Panc1 (cell line): Measurements from ENCODE around the gene ZNF644. TPM values are rescaled to one million over a fixed set of nuclear protein-coding genes. Genes with fewer than 3 reads are reported as not detected.

Source experiments
- ATAC-seq: fragments of 200-7000 bp; cut with Tn5 transposase; 2 replicates; pipeline ENCODE4 v1.9.1; 2020; ENCODE audit warnings: mild to moderate bottlenecking, moderate library complexity
- BruUV-seq: library from RNA; stranded (reverse); fragments of 400-500 nt; replicated peaks from 2 replicates; lab custom pipeline; 2021; lab: Mats Ljungman, UMichigan
- CTCF ChIA-PET: fragments of 300-600 bp; sonication (Branson Sonifier 250); formaldehyde crosslinking; loops from one replicate; lab custom pipeline; 2022; ENCODE audit warnings: antibody characterized with exemption; lab: Charles Lee
- POLR2A ChIA-PET: fragments of 300-600 bp; sonication (Branson Sonifier 250); formaldehyde crosslinking; loops from one replicate; lab custom pipeline; 2022; ENCODE audit warnings: antibody characterized with exemption; lab: Charles Lee
- DNase-seq: peaks from one replicate; pipeline ENCODE4 v3.0.0-alpha.2; 2010; ENCODE audit warnings: low read depth, low spot score
- H3K27ac ChIP-seq: 2 replicates; pipeline ENCODE4 v1.5.1; 2011; ENCODE audit warnings: mild to moderate bottlenecking, low read length, inconsistent platforms
- H3K27me3 ChIP-seq: fragments of 200-500 bp; sonication (Bioruptor generic); 2 replicates; pipeline ENCODE4 v1.6.0; 2014; ENCODE audit warnings: low read length, inconsistent platforms; ENCODE audit not compliant: control insufficient read depth, insufficient read depth
- H3K36me3 ChIP-seq: fragments of 200-500 bp; sonication (Bioruptor generic); 2 replicates; pipeline ENCODE4 v1.5.1; 2014; ENCODE audit warnings: inconsistent platforms, mild to moderate bottlenecking, low read length, moderate library complexity; ENCODE audit not compliant: control insufficient read depth, insufficient read depth
- H3K4me1 ChIP-seq: 2 replicates; pipeline ENCODE4 v1.5.1; 2011; ENCODE audit warnings: inconsistent platforms, mild to moderate bottlenecking, low read length, moderate library complexity; ENCODE audit not compliant: control insufficient read depth, insufficient read depth
- H3K4me3 ChIP-seq, 2 experiments: 2 replicates each; pipeline ENCODE4 v1.5.1; 2011 to 2012; ENCODE audit warnings: low read depth in 2 of 2, low read length in 2 of 2, mild to moderate bottlenecking in 2 of 2, inconsistent platforms in 1 of 2, moderate library complexity in 1 of 2
- H3K9me3 ChIP-seq: fragments of 200-500 bp; sonication (Bioruptor generic); 2 replicates; pipeline ENCODE4 v1.5.1; 2014; ENCODE audit warnings: low read depth, mild to moderate bottlenecking, inconsistent platforms, low read length, moderate library complexity; ENCODE audit not compliant: control insufficient read depth, insufficient read depth
- CTCF ChIP-seq: fragments of 450-650 bp; IDR thresholded peaks from 2 replicates; pipeline ENCODE4 v1.5.1; 2017; ENCODE audit warnings: mild to moderate bottlenecking
- POLR2AphosphoS5 ChIP-seq: IDR thresholded peaks from 2 replicates; pipeline ENCODE4 v1.6.1; 2012; ENCODE audit warnings: mild to moderate bottlenecking, low read depth, low read length, moderate library complexity
- REST ChIP-seq, 2 experiments: IDR thresholded peaks; 2 replicates each; pipeline ENCODE4 v1.6.1; 2011 to 2012; ENCODE audit warnings: low read depth in 2 of 2, control low read depth in 1 of 2, low read length in 1 of 2, mild to moderate bottlenecking in 1 of 2, moderate library complexity in 1 of 2; ENCODE audit not compliant: insufficient read depth in 1 of 2
- SIN3A ChIP-seq: IDR thresholded peaks from 2 replicates; pipeline ENCODE4 v1.6.1; 2012; ENCODE audit warnings: low read depth, mild to moderate bottlenecking, low read length, moderate library complexity, borderline replicate concordance; ENCODE audit not compliant: insufficient read depth
- TCF7L2 ChIP-seq: IDR thresholded peaks from 2 replicates; pipeline ENCODE4 v1.6.1; 2011; ENCODE audit warnings: mild to moderate bottlenecking, low read depth, low read length, inconsistent platforms
- in situ Hi-C: cut with HindIII; loops from 2 replicates; pipeline ENCODE4 v1.10.0; 2016; ENCODE audit warnings: low sequenced_read_pairs, low pct_unique_long_range_greater_than_20kb
- intact Hi-C: fragments of 100-400 bp; cut with micrococcal nuclease; formaldehyde crosslinking; loops from one replicate; pipeline ENCODE4 v1.10.0; 2022; ENCODE audit not compliant: unreplicated experiment
- total RNA-seq: library from RNA; stranded (reverse); gene quantifications from one replicate; pipeline ENCODE4 v1.2.1, GENCODE V29; 2021; ENCODE audit not compliant: unreplicated experiment

The ZNF644 gene
- total RNA-seq, 1 experiment from 2014 or later: 74.2 TPM

GRCh38 chr1:91004145-91004544 lies 17.7 kb downstream of the ZNF644 start:
- no peaks in the 10 kb centered on the region for H3K36me3 ChIP-seq
- POLR2A ChIA-PET: no interaction called here
- CTCF ChIA-PET: no interaction called here
- peaks cover 10% of the 10 kb centered on the region; the same call in 1 of the 2 replicates for H3K9me3 ChIP-seq
- intact Hi-C loops: no loop called here
- in situ Hi-C loops: no loop called here
- no peak overlapping the region for H3K4me3 ChIP-seq
- TF ChIP-seq TCF7L2: no peak
- peaks cover 6% of the 10 kb centered on the region for H3K4me1 ChIP-seq
- DNase-seq (no peak), ATAC-seq (no peak)
- H3K27me3 ChIP-seq: no peaks in the 10 kb centered on the region
- no TSS peak for BruUV-seq
- H3K27ac ChIP-seq: no peak overlapping the region

GRCh38 chr1:90996742-90997413 lies 25.0 kb downstream of the ZNF644 start:
- in situ Hi-C loops: no loop called here
- intact Hi-C loops: no loop called here
- Histone ChIP-seq H3K9me3 (no peaks in the 10 kb centered on the region), H3K4me3 (no peak overlapping the region), H3K4me1 (no peaks in the 10 kb centered on the region), H3K27ac (no peak overlapping the region), H3K27me3 (no peaks in the 10 kb centered on the region), H3K36me3 (no peaks in the 10 kb centered on the region)
- TF ChIP-seq CTCF: no peak
- no peak for TF ChIP-seq REST (IDR thresholded peaks at IDR 0.05; ENCODE audit: insufficient read depth in 1 of 2, low read depth in 2 of 2, low read length in 1 of 2)
- TF ChIP-seq TCF7L2: no peak
- no peak for TF ChIP-seq SIN3A
- no peak for TF ChIP-seq POLR2AphosphoS5
- CTCF ChIA-PET: no interaction called here
- BruUV-seq: no TSS peak
- ATAC-seq: no peak
- no peak for DNase-seq
- POLR2A ChIA-PET: no interaction called here

- BruUV-seq: no TSS peak
Observed at GRCh38 chr1:90995311-90995894, 26.4 kb downstream of the ZNF644 start.

More at GRCh38 chr1:90995311-90995894, 26.4 kb downstream of the ZNF644 start:
- H3K36me3 ChIP-seq: no peaks in the 10 kb centered on the region
- DNase-seq (no peak), ATAC-seq (no peak)
- H3K4me1 ChIP-seq: no peaks in the 10 kb centered on the region
- no peak overlapping the region for H3K4me3 ChIP-seq
- H3K9me3 ChIP-seq: no peaks in the 10 kb centered on the region; the same call in 1 of the 2 replicates
- intact Hi-C loops: no loop called here
- ChIA-PET CTCF (no interaction called here), POLR2A (no interaction called here)
- H3K27ac ChIP-seq: no peak overlapping the region
- in situ Hi-C loops: no loop called here
- no peaks in the 10 kb centered on the region for H3K27me3 ChIP-seq
- TF ChIP-seq POLR2AphosphoS5 (no peak), CTCF (no peak), SIN3A (no peak), REST (IDR thresholded peaks at IDR 0.05; ENCODE audit: insufficient read depth in 1 of 2, low read depth in 2 of 2, low read length in 1 of 2) (no peak), TCF7L2 (no peak)
